Psoas muscle (tissue), 8 donors: ENCODE results near the gene RAB12. TPM values are rescaled to one million over a fixed set of nuclear protein-coding genes. Genes with fewer than 3 reads are reported as not detected.

Experiments used
- ATAC-seq, 4 donors: fragments of 200-7000 bp; cut with Tn5 transposase; one replicate each; pipeline ENCODE4 v1.9.1; 2020; ENCODE audit warnings: moderate library complexity in 3 of 4, mild to moderate bottlenecking in 2 of 4
- DNase-seq, 2 donors: peaks; one replicate each; pipeline ENCODE4 v3.0.0-alpha.2; 2020
- H3K27ac ChIP-seq: fragments of 200-600 bp; one replicate; pipeline ENCODE4 v1.8.0; 2022
- H3K27me3 ChIP-seq, 3 donors: fragments of 200-600 bp in 1 of 3; one replicate each; pipeline versions ENCODE4 v1.6.1 to v1.8.0; 2013 to 2022; ENCODE audit warnings: low read length in 2 of 3, mild to moderate bottlenecking in 2 of 3, moderate library complexity in 1 of 3; ENCODE audit not compliant: insufficient read depth in 3 of 3
- H3K36me3 ChIP-seq, 2 donors: fragments of 200-600 bp in 1 of 2; one replicate each; pipeline versions ENCODE4 v1.6.1 to v1.8.0; 2013 to 2022; ENCODE audit warnings: low read depth in 1 of 2, mild to moderate bottlenecking in 1 of 2, moderate library complexity in 1 of 2; ENCODE audit not compliant: insufficient read depth in 1 of 2
- H3K4me1 ChIP-seq: fragments of 200-600 bp; one replicate; pipeline ENCODE4 v1.8.0; 2022
- H3K4me3 ChIP-seq: fragments of 200-600 bp; one replicate; pipeline ENCODE4 v1.8.0; 2022; ENCODE audit warnings: mild to moderate bottlenecking
- H3K9me3 ChIP-seq: fragments of 200-600 bp; one replicate; pipeline ENCODE4 v1.8.0; 2022
- CTCF ChIP-seq: fragments of 200-600 bp; IDR thresholded peaks from one replicate; pipeline ENCODE4 v1.8.0; 2022; ENCODE audit warnings: antibody characterized with exemption
- WGBS, 3 donors: extraction: QIAGEN DNeasy Blood & Tissue Kit; methylation state at CpG; one replicate each; pipeline versions ENCODE4 v1.1.6 to v1.1.7; 2013; 5-methylcytosine and 5-hydroxymethylcytosine counted together
- intact Hi-C, 2 donors: fragments of 100-400 bp; cut with DNase I; formaldehyde crosslinking; loops; one replicate each; pipeline versions ENCODE4 v1.11.0 to v1.14.2; 2022
- polyA plus RNA-seq, 3 donors: library from polyadenylated mRNA; stranded (reverse); fragments of 200-250 nt; gene quantifications; one replicate each; pipeline ENCODE4 v1.2.3, GENCODE V29; 2013
- total RNA-seq, 4 donors: library from RNA; stranded (reverse); fragmentation: NEBNext Ultra II Directional in 2 of 4; extraction: Animal tissue kit (Norgen Biotek cat#: 25700) in 2 of 4; gene quantifications; one replicate each; pipeline versions ENCODE4 v1.2.1 to v1.2.4, GENCODE V29; 2021 to 2023
- donor health status: healthy with polysubstance abuse.
- donor health status: DM: no; HTN: no; CAD: no; lungs with moderate emphysema.
- donor health status: Bipolar disorder and iron deficiency.
- donor health status: healthy.
- donor health status: DM: yes; HTN: yes; CAD: no.
- donor health status: DM: no; HTN: no; CAD: no.
- donor health status: DM: no; HTN: no; CAD: no.
- donor health status: DM: yes; HTN: yes; CAD: no.

The RAB12 gene
- total and polyA plus RNA-seq, 7 donors = 49.0 to 239 (median 111) TPM

- TF ChIP-seq CTCF = no peak
- Histone ChIP-seq H3K4me1 (no peaks in the 10 kb centered on the region), H3K27me3 (no peaks in the 10 kb centered on the region), H3K4me3 (no peak overlapping the region), H3K9me3 (no peaks in the 10 kb centered on the region), H3K27ac (no peak overlapping the region), H3K36me3 (no peaks in the 10 kb centered on the region)
- 91 to 96% (median 93%) methylated on average over 9 of the region's 9 CpGs for WGBS, 3 donors
- DNase-seq (no peak), ATAC-seq (no peak)
- intact Hi-C loops = no loop called here
Observed at GRCh38 chr18:8673256-8674209, 64.3 kb downstream of the RAB12 start.

GRCh38 chr18:8675057-8675456, 65.8 kb downstream of the RAB12 start:
- no peaks in the 10 kb centered on the region for H3K9me3 ChIP-seq
- no peaks in the 10 kb centered on the region for H3K36me3 ChIP-seq
- H3K4me1 ChIP-seq = no peaks in the 10 kb centered on the region
- no peak for TF ChIP-seq CTCF
- 90 to 91% (median 90%) methylated on average over 4 of the region's 4 CpGs for WGBS, 3 donors
- intact Hi-C loops = no loop called here
- H3K27ac ChIP-seq = no peak overlapping the region
- DNase-seq (no peak), ATAC-seq (no peak)
- no peak overlapping the region for H3K4me3 ChIP-seq
- no peaks in the 10 kb centered on the region for H3K27me3 ChIP-seq

GRCh38 chr18:8681196-8681595, 72.0 kb downstream of the RAB12 start:
- DNase-seq (no peak), ATAC-seq (no peak)
- H3K27me3 ChIP-seq = no peaks in the 10 kb centered on the region
- 92 to 94% (median 93%) methylated on average over 4 of the region's 4 CpGs for WGBS, 3 donors
- no peaks in the 10 kb centered on the region for H3K4me1 ChIP-seq
- no peak overlapping the region for H3K4me3 ChIP-seq
- intact Hi-C loops = no loop called here
- no peaks in the 10 kb centered on the region for H3K36me3 ChIP-seq
- no peak overlapping the region for H3K27ac ChIP-seq
- H3K9me3 ChIP-seq = no peaks in the 10 kb centered on the region
- no peak for TF ChIP-seq CTCF

GRCh38 chr18:8684577-8684976, 75.3 kb downstream of the RAB12 start:
- DNase-seq (no peak), ATAC-seq (no peak)
- intact Hi-C loops = no loop called here
- H3K36me3 ChIP-seq = no peaks in the 10 kb centered on the region
- 90 to 97% (median 94%) methylated on average over 7 of the region's 7 CpGs for WGBS, 3 donors
- no peaks in the 10 kb centered on the region for H3K27me3 ChIP-seq
- no peak overlapping the region for H3K27ac ChIP-seq
- no peaks in the 10 kb centered on the region for H3K4me1 ChIP-seq
- no peaks in the 10 kb centered on the region for H3K9me3 ChIP-seq
- no peak overlapping the region for H3K4me3 ChIP-seq
- no peak for TF ChIP-seq CTCF
